ENCODE data around the gene SEPTIN5. TPM values are rescaled to one million over a fixed set of nuclear protein-coding genes. Genes with fewer than 3 reads are reported as not detected.

The SEPTIN5 gene
- total RNA-seq, 2 experiments from 2014 or later: 0.41 to 0.43 TPM

DNA sequence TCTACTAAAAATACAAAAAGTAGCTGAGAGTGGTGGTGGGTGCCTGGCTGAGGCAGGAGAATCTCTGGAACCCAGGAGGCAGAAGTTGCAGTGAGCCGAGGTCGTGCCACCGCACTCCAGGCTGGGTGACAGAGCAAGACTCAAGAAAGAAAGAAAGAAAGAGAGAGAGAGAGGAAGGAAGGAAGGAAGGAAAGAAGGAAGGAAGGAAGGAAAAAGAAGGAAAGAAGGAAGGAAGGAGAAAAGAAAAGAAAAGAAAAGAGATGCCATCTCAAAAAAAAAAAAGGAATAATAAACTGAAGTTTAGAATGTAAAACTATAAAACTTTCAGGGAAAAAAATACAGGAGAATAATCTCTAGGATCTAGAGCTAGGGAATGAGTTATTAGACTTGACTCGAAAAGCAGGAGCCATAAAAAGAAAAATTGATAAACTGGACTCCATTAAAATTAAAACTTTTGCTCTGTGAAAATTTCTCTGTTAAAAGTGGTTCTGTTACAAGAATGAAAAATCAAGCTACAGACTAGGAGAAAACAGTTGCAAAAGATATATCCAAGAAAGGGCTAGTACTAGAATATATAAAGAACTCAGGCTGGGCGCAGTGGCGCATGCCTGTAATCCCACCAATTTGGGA lies 13.4 kb upstream of the SEPTIN5 start:
- no peak for DNase-seq
- intact Hi-C loops (cut with micrococcal nuclease): no loop called here
- ChIA-PET CTCF (interaction anchor here (0.7 to 0.9 kb wide), 2 partner anchors 29 to 645 kb away, joined by 3 read pairs; no protein-coding TSS in a partner anchor), POLR2A (no interaction called here)
- Mint-ChIP-seq H3K9me3 (no peaks in the 10 kb centered on the region), H3K4me3 (no peak overlapping the region), H3K36me3 (no peaks in the 10 kb centered on the region), H3K4me1 (ENCODE audit: low read depth) (no peaks in the 10 kb centered on the region), H3K27me3 (peaks cover 10% of the 10 kb centered on the region), H3K27ac (no peak overlapping the region)

DNA sequence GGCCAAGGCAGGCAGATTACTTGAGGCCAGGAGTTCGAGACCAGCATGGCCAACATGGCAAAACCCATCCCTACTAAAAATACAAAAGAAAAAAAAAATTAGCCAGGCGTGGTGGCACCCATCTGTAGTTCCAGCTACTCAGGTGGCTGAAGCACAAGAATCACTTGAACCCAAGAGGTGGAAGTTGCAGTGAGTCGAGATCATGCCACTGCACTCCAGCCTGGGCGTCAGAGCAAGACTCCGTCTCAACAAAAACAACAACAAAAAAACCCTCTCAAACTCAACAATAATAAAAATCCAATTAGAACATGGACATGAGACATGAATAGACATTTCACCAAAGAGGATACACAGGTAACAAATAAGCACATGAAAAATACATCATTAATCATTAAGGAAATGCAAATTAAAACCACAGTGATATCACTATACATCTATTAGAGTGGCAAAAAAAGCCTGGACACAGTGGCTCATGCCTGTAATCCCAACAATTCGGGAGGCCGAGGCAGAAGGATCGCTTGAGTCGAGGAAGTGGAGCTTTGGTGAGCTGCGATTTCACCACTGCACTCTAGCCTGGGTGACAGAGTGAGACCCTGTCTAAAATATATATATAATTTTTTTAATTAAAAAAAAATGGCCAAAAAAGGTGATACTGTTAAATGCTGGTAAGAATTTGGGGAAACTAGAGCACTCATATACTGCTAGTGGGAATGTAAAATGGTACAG lies 12.7 kb upstream of the SEPTIN5 start:
- DNase-seq: no peak
- intact Hi-C loops (cut with micrococcal nuclease): no loop called here
- no peaks in the 10 kb centered on the region for H3K4me1 Mint-ChIP-seq (ENCODE audit: low read depth)
- no peaks in the 10 kb centered on the region for H3K9me3 Mint-ChIP-seq
- H3K36me3 Mint-ChIP-seq: no peaks in the 10 kb centered on the region
- peaks cover 6% of the 10 kb centered on the region for H3K27me3 Mint-ChIP-seq
- POLR2A ChIA-PET: no interaction called here
- CTCF ChIA-PET: interaction anchor here (0.7 to 0.9 kb wide), 2 partner anchors 29 to 646 kb away, joined by 3 read pairs; no protein-coding TSS in a partner anchor
- no peak overlapping the region for H3K4me3 Mint-ChIP-seq
- no peak overlapping the region for H3K27ac Mint-ChIP-seq

DNA sequence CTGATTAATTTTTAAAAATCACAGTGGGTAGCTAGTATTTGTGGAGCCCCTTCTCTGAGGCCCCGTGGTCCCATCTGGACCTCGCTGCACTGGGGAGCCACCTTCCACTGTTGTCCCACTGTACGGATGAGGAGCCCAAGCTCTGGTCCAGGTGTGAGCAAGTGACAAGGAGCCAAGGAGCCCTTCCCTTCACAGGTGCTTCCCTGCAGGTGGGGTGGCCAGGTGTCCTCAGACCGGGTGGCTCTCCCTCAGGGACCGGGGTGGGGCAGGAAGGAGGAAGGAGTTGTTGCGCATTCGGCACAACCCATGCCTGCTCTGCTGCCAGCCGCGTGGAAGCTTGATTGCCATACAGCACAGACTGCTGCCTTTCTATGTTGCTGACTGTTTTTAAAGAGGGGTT lies 10.4 kb upstream of the SEPTIN5 start:
- Mint-ChIP-seq H3K4me3 (no peak overlapping the region), H3K27ac (no peak overlapping the region), H3K27me3 (peaks cover 4% of the 10 kb centered on the region), H3K4me1 (ENCODE audit: low read depth) (no peaks in the 10 kb centered on the region), H3K9me3 (no peaks in the 10 kb centered on the region), H3K36me3 (no peaks in the 10 kb centered on the region)
- intact Hi-C loops (cut with micrococcal nuclease): no loop called here
- no peak for DNase-seq
- ChIA-PET CTCF (no interaction called here), POLR2A (interaction anchor here (0.5 kb wide), 1 partner anchor 498 kb away, joined by 3 read pairs; no protein-coding TSS in a partner anchor)

DNA sequence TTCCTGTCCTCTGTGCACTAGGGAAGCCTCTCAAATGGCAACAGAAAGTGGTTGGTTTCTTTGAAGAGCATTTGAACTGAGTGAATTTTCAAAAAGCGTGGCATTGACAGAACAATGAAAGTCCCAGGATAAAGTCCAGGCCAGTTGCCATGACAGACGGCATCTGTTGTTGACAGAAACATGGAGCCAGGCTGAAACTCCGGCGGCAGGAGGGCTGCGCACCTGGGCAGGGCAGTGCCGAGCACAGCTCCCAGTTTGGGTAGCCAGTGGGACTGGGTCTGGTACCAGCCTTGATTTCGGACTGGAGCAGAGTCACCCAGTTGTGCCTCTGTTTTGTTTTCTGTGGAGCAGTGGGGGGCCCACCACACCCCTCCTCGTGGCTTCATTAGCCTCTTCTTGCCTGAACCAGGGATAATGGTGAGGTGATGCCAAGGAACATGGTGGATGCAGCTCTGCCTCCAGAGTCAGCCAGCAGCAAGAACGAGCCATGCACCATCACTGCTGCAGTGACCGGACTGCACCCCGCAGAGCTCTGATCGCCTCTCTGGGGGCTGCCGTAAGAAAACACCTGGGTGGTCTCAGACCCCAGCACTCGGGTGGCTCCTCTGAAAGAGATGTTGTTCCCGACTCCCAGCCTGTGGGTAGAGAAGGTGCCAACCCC lies 9.8 kb upstream of the SEPTIN5 start:
- no peak overlapping the region for H3K27ac Mint-ChIP-seq
- CTCF ChIA-PET: no interaction called here
- POLR2A ChIA-PET: no interaction called here
- H3K9me3 Mint-ChIP-seq: no peaks in the 10 kb centered on the region
- H3K27me3 Mint-ChIP-seq: peaks cover 4% of the 10 kb centered on the region
- intact Hi-C loops (cut with micrococcal nuclease): no loop called here
- H3K4me3 Mint-ChIP-seq: no peak overlapping the region
- no peaks in the 10 kb centered on the region for H3K4me1 Mint-ChIP-seq (ENCODE audit: low read depth)
- no peak for DNase-seq
- no peaks in the 10 kb centered on the region for H3K36me3 Mint-ChIP-seq

DNA sequence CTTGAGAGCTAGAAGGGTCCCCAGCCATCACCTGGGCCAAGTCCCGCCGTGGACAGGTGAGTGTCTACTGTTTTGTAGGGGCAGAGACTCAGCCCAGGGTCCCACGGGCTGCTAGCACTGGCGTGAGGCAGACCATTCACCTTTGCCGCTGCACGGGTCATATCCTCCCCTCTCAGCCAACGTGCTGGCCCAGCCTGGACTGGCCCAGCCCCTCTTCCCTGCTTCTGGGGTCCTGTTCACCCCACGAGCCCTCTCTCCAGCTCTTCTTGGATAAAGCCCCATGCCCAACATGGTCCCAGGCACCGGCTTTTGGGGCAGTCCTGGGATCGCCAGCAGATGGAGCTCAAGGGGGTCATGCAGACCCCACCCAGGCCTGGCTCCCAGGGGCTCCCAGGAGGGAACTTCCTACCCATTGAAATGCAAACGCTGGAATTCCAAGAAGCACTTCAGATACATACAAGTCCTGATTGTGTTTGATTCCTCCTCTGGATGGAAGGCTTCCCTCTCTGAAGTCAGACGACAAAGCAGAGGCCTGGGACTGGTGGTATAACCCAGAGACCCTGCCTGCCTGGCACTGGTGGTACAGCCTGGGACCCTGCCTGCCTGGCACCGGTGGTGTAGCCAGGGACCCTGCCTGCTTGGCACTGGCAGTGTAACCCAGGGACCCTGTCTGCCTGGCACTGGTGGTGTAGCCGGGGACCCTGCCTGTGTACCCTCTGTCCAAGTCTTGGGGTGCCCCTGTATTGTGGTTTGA lies 8.9 kb upstream of the SEPTIN5 start:
- Mint-ChIP-seq H3K36me3 (no peaks in the 10 kb centered on the region), H3K27ac (no peak overlapping the region), H3K9me3 (no peaks in the 10 kb centered on the region), H3K4me1 (ENCODE audit: low read depth) (no peaks in the 10 kb centered on the region), H3K4me3 (no peak overlapping the region), H3K27me3 (peaks cover 4% of the 10 kb centered on the region)
- POLR2A ChIA-PET: no interaction called here
- CTCF ChIA-PET: no interaction called here
- no peak for DNase-seq
- intact Hi-C loops (cut with micrococcal nuclease): no loop called here

DNA sequence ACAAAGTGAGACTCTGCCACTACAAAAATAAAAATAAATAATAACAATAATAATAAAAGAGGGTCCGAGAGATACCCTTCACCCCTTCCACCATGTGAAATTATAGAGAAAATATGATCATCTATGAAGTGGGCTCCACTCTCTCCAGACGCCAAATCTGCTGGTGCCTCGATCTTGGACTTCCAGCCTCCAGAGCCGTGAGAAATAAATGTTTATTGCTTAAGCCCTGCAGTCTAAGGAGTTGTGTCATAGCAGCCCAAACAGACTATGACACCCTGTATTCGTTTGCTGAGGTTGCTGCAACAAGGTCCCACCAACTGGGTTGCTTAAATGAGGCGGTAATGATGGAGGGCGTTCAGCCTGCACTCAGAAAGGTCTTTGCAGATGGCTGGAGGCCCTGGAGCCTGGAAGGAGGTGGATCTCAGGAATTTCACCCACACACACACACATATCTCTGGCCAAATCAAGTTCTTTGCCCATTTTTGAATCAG lies 7.6 kb upstream of the SEPTIN5 start:
- Mint-ChIP-seq H3K27ac (no peak overlapping the region), H3K27me3 (peaks cover 4% of the 10 kb centered on the region), H3K4me1 (ENCODE audit: low read depth) (no peaks in the 10 kb centered on the region), H3K36me3 (no peaks in the 10 kb centered on the region), H3K4me3 (no peak overlapping the region), H3K9me3 (no peaks in the 10 kb centered on the region)
- DNase-seq: no peak
- intact Hi-C loops (cut with micrococcal nuclease): no loop called here
- ChIA-PET POLR2A (no interaction called here), CTCF (no interaction called here)

DNA sequence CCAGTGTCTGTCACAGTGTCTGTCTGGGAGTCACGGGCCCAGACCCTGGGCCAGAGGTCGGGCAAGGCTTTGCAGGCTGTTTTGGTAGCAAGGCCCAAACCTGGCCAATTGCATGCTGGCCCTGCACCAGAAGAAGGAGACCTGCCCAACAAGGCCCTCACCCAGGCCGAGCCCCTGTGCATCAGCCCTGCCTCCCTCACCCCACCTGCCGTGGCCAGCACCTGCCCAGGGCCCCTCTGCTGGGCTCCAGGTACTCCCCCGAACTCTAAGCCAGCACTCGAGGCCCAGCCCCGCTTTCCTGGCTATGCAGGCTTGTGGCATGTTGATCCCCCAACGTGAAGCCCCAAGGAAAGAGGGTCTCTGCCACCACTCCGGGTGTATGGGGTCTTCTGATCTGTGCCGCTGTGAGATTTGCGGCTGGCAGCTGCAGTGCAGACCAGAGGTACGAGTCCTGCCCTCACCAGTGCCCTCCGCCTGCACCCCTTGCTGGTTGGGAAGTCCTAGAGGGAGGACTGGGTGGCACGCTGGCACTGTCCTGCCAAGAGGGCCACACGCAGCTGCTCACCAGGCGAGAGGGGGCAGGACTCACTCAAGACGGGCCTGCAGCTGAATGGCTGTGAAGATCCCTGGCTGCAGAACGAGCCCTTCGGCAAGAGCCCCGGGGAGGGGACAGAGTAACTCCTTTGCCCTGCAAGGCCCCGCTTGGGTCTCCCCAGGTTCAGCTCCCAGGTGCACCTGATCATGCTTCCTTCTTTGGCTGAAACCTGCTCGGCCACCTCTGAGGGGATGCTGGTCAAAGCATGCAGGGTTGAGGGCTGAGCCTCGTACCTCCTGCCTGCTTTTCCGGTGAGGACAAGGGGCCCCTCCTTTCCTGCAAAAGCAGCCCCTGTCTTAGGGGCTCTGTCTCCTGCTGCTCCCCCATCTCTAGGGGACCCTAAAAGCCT lies 6.7 kb upstream of the SEPTIN5 start:
- intact Hi-C loops (cut with micrococcal nuclease): no loop called here
- Mint-ChIP-seq H3K9me3 (no peaks in the 10 kb centered on the region), H3K27me3 (peaks cover 4% of the 10 kb centered on the region), H3K4me3 (no peak overlapping the region), H3K27ac (no peak overlapping the region), H3K36me3 (no peaks in the 10 kb centered on the region), H3K4me1 (ENCODE audit: low read depth) (no peaks in the 10 kb centered on the region)
- no peak for DNase-seq
- ChIA-PET POLR2A (no interaction called here), CTCF (no interaction called here)

DNA sequence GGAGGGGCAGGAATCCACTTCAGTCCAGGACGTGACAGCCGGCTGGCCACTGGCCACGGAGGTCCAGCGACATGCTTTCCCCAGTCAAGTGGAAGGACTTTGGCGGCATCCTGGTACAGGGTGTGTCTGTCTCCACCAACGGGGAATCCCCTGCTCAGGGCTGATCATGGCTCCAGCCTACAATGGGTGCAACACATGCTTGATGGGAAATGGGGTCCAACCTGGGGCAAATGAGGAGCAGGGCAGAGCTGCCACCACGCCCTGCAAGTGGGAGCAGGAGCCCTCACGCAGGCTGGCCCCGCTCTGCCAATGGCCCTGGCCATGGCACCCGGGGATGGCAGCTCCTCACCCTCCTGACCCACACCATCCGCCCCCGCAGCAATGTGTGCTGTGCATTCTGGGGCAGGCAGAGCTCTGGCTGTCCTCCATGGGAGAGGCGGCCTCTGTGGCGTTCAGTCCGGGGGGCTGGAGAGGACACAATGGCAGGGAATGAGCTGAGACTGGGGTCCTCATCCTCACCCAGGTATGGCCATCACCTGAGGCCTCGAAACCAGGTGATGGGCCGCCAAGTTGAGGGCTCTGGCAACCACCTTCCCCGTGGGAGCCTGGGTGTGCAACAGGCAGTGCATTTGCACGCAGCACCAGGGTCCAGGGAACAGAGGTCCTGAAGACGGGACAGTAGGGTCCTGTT lies 5.8 kb upstream of the SEPTIN5 start:
- no peak overlapping the region for H3K27ac Mint-ChIP-seq
- ChIA-PET CTCF (interaction anchor here (1.2 kb wide), 1 partner anchor 15 kb away, joined by 3 read pairs; no protein-coding TSS in a partner anchor), POLR2A (no interaction called here)
- DNase-seq: no peak
- no peaks in the 10 kb centered on the region for H3K36me3 Mint-ChIP-seq
- H3K4me3 Mint-ChIP-seq: no peak overlapping the region
- H3K4me1 Mint-ChIP-seq (ENCODE audit: low read depth): no peaks in the 10 kb centered on the region
- intact Hi-C loops (cut with micrococcal nuclease): no loop called here
- H3K9me3 Mint-ChIP-seq: no peaks in the 10 kb centered on the region
- peaks cover 9% of the 10 kb centered on the region for H3K27me3 Mint-ChIP-seq

DNA sequence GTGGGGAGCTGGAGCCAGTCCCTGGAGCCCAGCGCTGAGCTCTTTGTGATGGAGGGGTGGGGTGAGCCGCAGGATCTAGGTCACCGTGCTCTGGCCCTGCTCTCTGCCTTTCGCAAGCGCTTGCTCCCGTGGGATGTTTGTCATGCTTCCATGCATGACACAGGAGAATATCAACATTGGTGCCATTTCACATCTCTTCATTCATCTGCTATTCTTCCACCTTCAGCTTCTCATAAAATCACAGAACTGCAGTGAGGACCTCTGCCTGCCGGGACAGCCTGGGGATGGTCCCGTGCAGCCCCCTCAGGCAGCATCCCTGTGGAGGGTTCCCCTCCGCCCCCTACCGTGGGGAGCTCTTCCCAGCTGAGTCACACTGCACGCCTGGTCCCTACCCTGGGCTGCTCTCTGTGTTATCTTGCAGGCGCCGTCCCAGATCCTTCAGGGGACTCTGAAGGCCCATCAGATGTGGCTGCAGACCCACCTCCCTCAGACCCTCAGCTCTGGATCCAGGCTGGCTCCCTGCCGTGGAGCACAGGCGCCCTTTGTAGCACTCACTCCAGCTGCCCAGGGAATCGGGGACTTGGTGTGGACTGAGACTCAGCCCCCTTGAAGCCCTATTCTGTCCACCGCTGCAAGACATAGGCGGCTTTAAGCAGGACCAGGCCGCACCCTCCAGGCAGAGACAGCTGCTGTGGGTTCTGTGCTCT lies 5.1 kb upstream of the SEPTIN5 start:
- CTCF ChIA-PET: interaction anchor here (1.2 kb wide), 1 partner anchor 15 kb away, joined by 3 read pairs; no protein-coding TSS in a partner anchor
- no peak overlapping the region for H3K27ac Mint-ChIP-seq

DNA sequence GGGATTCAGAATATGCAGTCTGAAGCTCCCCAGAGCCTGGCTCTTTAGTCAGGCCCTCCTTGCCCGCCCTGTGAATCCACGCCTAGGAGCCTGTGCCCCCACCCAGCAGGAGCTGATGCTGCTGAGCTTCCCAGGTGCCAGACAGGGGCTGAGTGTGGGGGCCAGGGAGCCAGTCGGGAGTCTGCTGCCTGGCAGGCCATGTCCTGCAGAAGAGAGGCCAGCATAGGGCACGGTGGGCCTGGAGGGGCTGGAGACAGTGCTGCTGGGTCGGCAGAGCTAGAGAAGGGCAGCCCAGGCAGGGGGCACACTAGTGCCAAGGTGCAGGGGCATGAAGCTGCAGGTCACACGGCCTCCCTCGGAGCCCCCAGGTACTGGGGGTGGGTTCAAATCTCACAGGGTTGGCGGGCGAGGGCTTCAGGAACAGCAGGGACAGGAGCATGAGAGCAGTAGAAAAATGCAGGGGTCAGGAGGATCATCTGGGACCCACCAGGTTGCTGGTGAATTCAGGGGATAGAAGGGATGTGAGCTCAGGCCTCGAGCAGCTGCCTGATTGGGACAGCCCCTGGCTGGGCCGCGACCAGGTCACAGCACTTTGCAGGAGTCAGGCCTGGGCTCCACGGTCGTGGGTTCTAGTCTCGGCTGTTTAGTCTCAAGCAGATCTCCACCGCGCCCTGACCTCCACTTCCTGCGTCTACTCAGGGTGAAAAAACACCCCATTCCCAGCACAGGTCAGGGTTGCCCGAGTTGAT lies 4.1 kb upstream of the SEPTIN5 start:
- Mint-ChIP-seq H3K27me3 (peaks cover 9% of the 10 kb centered on the region), H3K9me3 (no peaks in the 10 kb centered on the region), H3K36me3 (no peaks in the 10 kb centered on the region), H3K4me1 (ENCODE audit: low read depth) (peaks cover 1% of the 10 kb centered on the region), H3K4me3 (no peak overlapping the region), H3K27ac (no peak overlapping the region)
- intact Hi-C loops (cut with micrococcal nuclease): loop anchor here (10.0 kb wide), 1 partner anchor 65 kb away; no protein-coding TSS in a partner anchor
- DNase-seq: no peak
- ChIA-PET CTCF (interaction anchor here (1.3 kb wide), 1 partner anchor 20 kb away, joined by 4 read pairs; no protein-coding TSS in a partner anchor), POLR2A (interaction anchor here (0.7 kb wide), 1 partner anchor 28 kb away, joined by 3 read pairs; no protein-coding TSS in a partner anchor)

More for the DNA sequence above, 5.1 kb upstream of the SEPTIN5 start:
- DNase-seq: no peak
- no peaks in the 10 kb centered on the region for H3K9me3 Mint-ChIP-seq
- H3K4me1 Mint-ChIP-seq (ENCODE audit: low read depth): peaks cover 1% of the 10 kb centered on the region
- peaks cover 9% of the 10 kb centered on the region for H3K27me3 Mint-ChIP-seq
- POLR2A ChIA-PET: no interaction called here
- intact Hi-C loops (cut with micrococcal nuclease): no loop called here
- H3K36me3 Mint-ChIP-seq: no peaks in the 10 kb centered on the region
- H3K4me3 Mint-ChIP-seq: no peak overlapping the region
